WERI-Rb-1 (cell line): Measurements from ENCODE around the gene APBA1.

ENCODE experiments used
- DNase-seq: peaks from one replicate; pipeline ENCODE4 v3.0.0-alpha.2; 2020
- H3K27ac ChIP-seq: fragments of 250-450 bp; sonication (Bioruptor Pico); 2 replicates; pipeline ENCODE4 v1.5.1; 2020; ENCODE audit warnings: mild to moderate bottlenecking, moderate library complexity
- H3K27me3 ChIP-seq: fragments of 250-450 bp; sonication (Bioruptor Pico); 2 replicates; pipeline ENCODE4 v1.5.1; 2021; ENCODE audit warnings: mild to moderate bottlenecking, low read depth, moderate library complexity; ENCODE audit not compliant: insufficient read depth, severe bottlenecking
- H3K36me3 ChIP-seq: fragments of 250-450 bp; sonication (Bioruptor Pico); 2 replicates; pipeline ENCODE4 v1.5.1; 2020; ENCODE audit warnings: mild to moderate bottlenecking, moderate library complexity
- H3K4me3 ChIP-seq: 2 replicates; pipeline ENCODE4 v1.5.1; 2011; ENCODE audit warnings: low read depth, mild to moderate bottlenecking, control low read depth, low read length
- H3K9me3 ChIP-seq: fragments of 250-450 bp; sonication (Bioruptor Pico); 2 replicates; pipeline ENCODE4 v1.5.1; 2021; ENCODE audit warnings: mild to moderate bottlenecking, moderate library complexity; ENCODE audit not compliant: severe bottlenecking
- CTCF ChIP-seq: IDR thresholded peaks from 2 replicates; pipeline ENCODE4 v1.5.1; 2011; ENCODE audit warnings: low read depth, mild to moderate bottlenecking, control low read depth, inconsistent platforms, low read length

The APBA1 gene

GRCh38 chr9:69593756-69594155, 78.4 kb downstream of the APBA1 start:
- TF ChIP-seq CTCF: no peak
- Histone ChIP-seq H3K27ac (no peak overlapping the region), H3K9me3 (no peaks in the 10 kb centered on the region), H3K36me3 (no peaks in the 10 kb centered on the region), H3K27me3 (no peaks in the 10 kb centered on the region), H3K4me3 (no peak overlapping the region)
- DNase-seq: no peak

- H3K27ac ChIP-seq: no peak overlapping the region
- TF ChIP-seq CTCF: no peak
- H3K4me3 ChIP-seq: no peak overlapping the region
- DNase-seq: no peak
- no peaks in the 10 kb centered on the region for H3K9me3 ChIP-seq
- H3K36me3 ChIP-seq: no peaks in the 10 kb centered on the region
- H3K27me3 ChIP-seq: no peaks in the 10 kb centered on the region
Observed at GRCh38 chr9:69593301-69593700, 78.9 kb downstream of the APBA1 start.

- H3K36me3 ChIP-seq: no peaks in the 10 kb centered on the region
- no peak for TF ChIP-seq CTCF
- H3K4me3 ChIP-seq: no peak overlapping the region
- no peak overlapping the region for H3K27ac ChIP-seq
- no peaks in the 10 kb centered on the region for H3K9me3 ChIP-seq
- H3K27me3 ChIP-seq: no peaks in the 10 kb centered on the region
- no peak for DNase-seq
Observed at GRCh38 chr9:69590266-69590665, 81.9 kb downstream of the APBA1 start.

- no peak for TF ChIP-seq CTCF
- DNase-seq: no peak
- no peak overlapping the region for H3K27ac ChIP-seq
- H3K9me3 ChIP-seq: no peaks in the 10 kb centered on the region
- no peaks in the 10 kb centered on the region for H3K36me3 ChIP-seq
- H3K4me3 ChIP-seq: no peak overlapping the region
- H3K27me3 ChIP-seq: no peaks in the 10 kb centered on the region
Observed at GRCh38 chr9:69589156-69589555, 83.0 kb downstream of the APBA1 start.

GRCh38 chr9:69585571-69585970, 86.6 kb downstream of the APBA1 start:
- H3K27me3 ChIP-seq: no peaks in the 10 kb centered on the region
- no peak overlapping the region for H3K4me3 ChIP-seq
- no peak overlapping the region for H3K27ac ChIP-seq
- no peak for DNase-seq
- H3K36me3 ChIP-seq: no peaks in the 10 kb centered on the region
- H3K9me3 ChIP-seq: no peaks in the 10 kb centered on the region
- no peak for TF ChIP-seq CTCF

- no peaks in the 10 kb centered on the region for H3K36me3 ChIP-seq
- H3K27ac ChIP-seq: no peak overlapping the region
- no peak overlapping the region for H3K4me3 ChIP-seq
- no peak for TF ChIP-seq CTCF
- H3K9me3 ChIP-seq: no peaks in the 10 kb centered on the region
- H3K27me3 ChIP-seq: no peaks in the 10 kb centered on the region
- DNase-seq: no peak
Observed at GRCh38 chr9:69584759-69585158, 87.4 kb downstream of the APBA1 start.
